Breast epithelium (tissue), 3 donors: ENCODE results near the gene ARHGAP15.

ENCODE experiments used
- CTCF ChIP-seq, 3 donors: fragments of 450-650 bp; IDR thresholded peaks; one replicate each; pipeline ENCODE4 v1.5.1; 2016 to 2017; ENCODE audit warnings: antibody characterized with exemption in 3 of 3, mild to moderate bottlenecking in 3 of 3, moderate library complexity in 3 of 3
- POLR2A ChIP-seq: fragments of 450-650 bp; IDR thresholded peaks from one replicate; pipeline ENCODE4 v1.6.1; 2016; ENCODE audit warnings: antibody characterized with exemption, mild to moderate bottlenecking, moderate library complexity
- POLR2AphosphoS5 ChIP-seq, 3 donors: sonication (generic); formaldehyde crosslinking; IDR thresholded peaks; one replicate each; pipeline ENCODE4 v1.6.1; 2017; ENCODE audit warnings: antibody characterized with exemption in 3 of 3

- TF ChIP-seq CTCF (IDR thresholded peaks at IDR 0.05) (no peak), POLR2A (no peak), POLR2AphosphoS5 (IDR thresholded peaks at IDR 0.05) (no peak)
Observed at GRCh38 chr2:143117225-143117624, 12.0 kb upstream of the ARHGAP15 start.
